Measurements from ENCODE around the gene STAT3. TPM values are rescaled to one million over a fixed set of nuclear protein-coding genes. Genes with fewer than 3 reads are reported as not detected.

Gene STAT3
- total and polyA plus RNA-seq, 9 of the 15 experiments (the other 6 are each of a cell fraction or from before 2014, with no cell fraction given) = 90.0 to 179 (median 114) TPM

DNA sequence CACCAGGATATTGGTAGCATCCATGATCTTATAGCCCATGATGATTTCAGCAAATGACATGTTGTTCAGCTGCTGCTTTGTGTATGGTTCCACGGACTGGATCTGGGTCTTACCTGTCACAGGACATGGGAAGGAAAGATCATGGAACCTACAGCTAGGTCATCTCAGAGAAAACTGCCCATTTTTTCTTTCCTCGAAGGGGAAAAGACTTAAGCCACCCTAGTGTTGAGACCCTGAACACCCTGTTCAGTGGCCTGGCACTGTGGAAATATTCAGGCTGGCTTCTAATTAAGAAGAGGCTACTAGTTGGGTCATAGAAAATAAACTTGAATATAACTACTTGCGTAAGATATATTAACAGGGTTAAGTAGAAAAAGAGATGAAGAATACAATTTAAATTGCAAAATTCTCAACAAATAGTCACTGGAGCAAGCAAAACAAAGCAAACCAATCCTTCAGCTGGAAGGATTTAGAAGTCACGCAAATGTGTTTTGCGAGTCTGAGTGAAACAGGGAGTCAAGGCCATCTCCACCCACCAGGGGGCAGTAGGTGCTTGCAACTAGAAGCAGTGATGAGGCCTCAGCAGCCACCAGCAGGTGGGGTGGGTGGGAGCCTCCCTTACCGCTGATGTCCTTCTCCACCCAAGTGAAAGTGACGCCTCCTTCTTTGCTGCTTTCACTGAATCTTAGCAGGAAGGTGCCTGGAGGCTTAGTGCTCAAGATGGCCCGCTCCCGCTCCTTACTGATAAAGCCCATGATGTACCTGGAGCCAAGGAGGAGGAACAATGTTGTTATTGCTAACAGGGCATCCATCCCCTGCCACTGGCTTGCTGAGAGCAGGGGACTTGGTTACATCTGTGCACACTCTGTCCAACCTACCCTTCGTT is 65.6 kb downstream of the STAT3 start (continued):
- TF ChIP-seq MAZ (CRISPR knock-in tag; conservative IDR thresholded peaks at IDR 0.05 in 1 of 2, IDR thresholded peaks at IDR 0.05 in 1 of 2) (peak; percentile 55 to 88; a peak in 1 of 4 replicates), BRF1 (IDR thresholded peaks at IDR 0.05; ENCODE audit: borderline replicate concordance, extremely low read depth, insufficient read length) (no peak), HMG20A (CRISPR knock-in tag; conservative IDR thresholded peaks at IDR 0.05) (no peak), FOXJ3 (CRISPR knock-in tag; IDR thresholded peaks at IDR 0.05) (no peak)
- TF ChIP-seq, protein P1, sequence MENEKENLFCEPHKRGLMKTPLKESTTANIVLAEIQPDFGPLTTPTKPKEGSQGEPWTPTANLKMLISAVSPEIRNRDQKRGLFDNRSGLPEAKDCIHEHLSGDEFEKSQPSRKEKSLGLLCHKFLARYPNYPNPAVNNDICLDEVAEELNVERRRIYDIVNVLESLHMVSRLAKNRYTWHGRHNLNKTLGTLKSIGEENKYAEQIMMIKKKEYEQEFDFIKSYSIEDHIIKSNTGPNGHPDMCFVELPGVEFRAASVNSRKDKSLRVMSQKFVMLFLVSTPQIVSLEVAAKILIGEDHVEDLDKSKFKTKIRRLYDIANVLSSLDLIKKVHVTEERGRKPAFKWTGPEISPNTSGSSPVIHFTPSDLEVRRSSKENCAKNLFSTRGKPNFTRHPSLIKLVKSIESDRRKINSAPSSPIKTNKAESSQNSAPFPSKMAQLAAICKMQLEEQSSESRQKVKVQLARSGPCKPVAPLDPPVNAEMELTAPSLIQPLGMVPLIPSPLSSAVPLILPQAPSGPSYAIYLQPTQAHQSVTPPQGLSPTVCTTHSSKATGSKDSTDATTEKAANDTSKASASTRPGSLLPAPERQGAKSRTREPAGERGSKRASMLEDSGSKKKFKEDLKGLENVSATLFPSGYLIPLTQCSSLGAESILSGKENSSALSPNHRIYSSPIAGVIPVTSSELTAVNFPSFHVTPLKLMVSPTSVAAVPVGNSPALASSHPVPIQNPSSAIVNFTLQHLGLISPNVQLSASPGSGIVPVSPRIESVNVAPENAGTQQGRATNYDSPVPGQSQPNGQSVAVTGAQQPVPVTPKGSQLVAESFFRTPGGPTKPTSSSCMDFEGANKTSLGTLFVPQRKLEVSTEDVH (IDR thresholded peaks at IDR 0.05; ENCODE audit: low read depth, partially characterized antibody) = peak; percentile 64

DNA sequence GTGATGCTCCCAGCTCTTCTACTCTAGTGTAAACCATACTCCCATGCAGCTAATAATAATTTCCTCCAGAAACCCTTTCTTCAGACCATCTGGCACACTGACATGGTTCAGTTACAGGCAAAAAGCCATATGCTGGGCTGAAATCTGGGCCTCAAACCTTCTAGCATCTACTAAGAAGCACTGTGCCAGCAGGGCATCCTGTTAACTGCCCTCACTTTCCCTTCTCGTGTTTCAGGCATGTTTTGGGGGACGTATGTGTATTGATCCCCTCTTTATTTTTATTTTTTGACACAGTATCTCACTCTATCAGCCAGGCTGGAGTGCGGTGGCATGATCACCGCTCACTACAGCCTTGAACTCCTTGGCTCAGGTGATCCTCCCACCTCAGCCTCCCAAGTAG is 66.7 kb downstream of the STAT3 start:
- H3K9me1 ChIP-seq (ENCODE audit: control insufficient read depth, insufficient read depth, low read length) = no peaks in the 10 kb centered on the region
- no peak overlapping the region for H3K4me2 ChIP-seq (ENCODE audit: insufficient read depth, low read length)
- CTCF ChIA-PET (ENCODE audit: low intra/inter-chr PET ratio) = interaction anchor here (1.6 to 3.2 kb wide), 3 partner anchors 85 to 198 kb away, joined by 6 to 46 read pairs (median 43); no protein-coding TSS in a partner anchor
- intact Hi-C loops (cut with micrococcal nuclease) (loop anchor here (5.0 kb wide), 3 partner anchors 66 to 196 kb away; partner anchors contain the start of genes ATP6V0A1 and STAT3), in situ Hi-C loops (cut with MboI) (loop anchor here (5.0 kb wide), 2 partner anchors 81 to 206 kb away; no protein-coding TSS in a partner anchor)
- H3K27me3 ChIP-seq (ENCODE audit: control insufficient read depth in 2 of 2, insufficient read depth in 2 of 2, low read length in 2 of 2) = no peaks in the 10 kb centered on the region
- no peak for DNase-seq (ENCODE audit: extremely low read depth in 1 of 4, low spot score in 3 of 4)
- peak overlapping the region; percentile 51 to 100; a peak in 3 of 4 replicates for H3K9ac ChIP-seq (ENCODE audit: insufficient read depth in 1 of 2, low read depth in 2 of 2, low read length in 2 of 2)
- peaks cover 55 to 60% of the 10 kb centered on the region in 2 experiments for H3K4me1 ChIP-seq (replicated peaks in 1 of 2; ENCODE audit: control insufficient read depth in 2 of 2, insufficient read depth in 2 of 2, low read length in 2 of 2)
- POLR2A ChIA-PET = interaction anchor here (0.6 to 1.5 kb wide), 4 partner anchors 9 to 198 kb away, joined by 3 to 6 read pairs (median 3); no protein-coding TSS in a partner anchor
- ATAC-seq = no peak
- H3K27ac ChIP-seq (ENCODE audit: extremely low read depth, low read depth, low read length) = peak overlapping the region; percentile 100
- H2AFZ ChIP-seq (ENCODE audit: low read depth, low read length) = no peak overlapping the region
- H3K9me3 ChIP-seq (replicated peaks; ENCODE audit: control insufficient read depth, insufficient read depth, low read depth, low read length) = no peaks in the 10 kb centered on the region
- peaks cover 79% of the 10 kb centered on the region for H3K36me3 ChIP-seq (ENCODE audit: control insufficient read depth, insufficient read depth, low read length)
- H4K20me1 ChIP-seq (replicated peaks; ENCODE audit: control insufficient read depth, insufficient read depth, low read length) = no peaks in the 10 kb centered on the region
- 74% methylated on average over 4 of the region's 4 CpGs for WGBS (ENCODE audit: insufficient coverage, low coverage, missing lambda C conversion rate)
- H3K4me3 ChIP-seq = no peak overlapping the region
- FAIRE-seq = no peak
- H3K79me2 ChIP-seq (ENCODE audit: control insufficient read depth, insufficient read depth, low read length) = peaks cover 45% of the 10 kb centered on the region
- no TSS peak for BruUV-seq (replicated peaks)
- TF ChIP-seq MCM7 (IDR thresholded peaks at IDR 0.05) (no peak), ZNF232 (CRISPR knock-in tag; IDR thresholded peaks at IDR 0.05) (no peak), CXXC5 (CRISPR knock-in tag; IDR thresholded peaks at IDR 0.05) (0 out of 2 replicates have a peak, but pooled peaks have one; percentile 13), CEBPB (tag; IDR thresholded peaks at IDR 0.05) (no peak), GABPB1 (CRISPR knock-in tag; IDR thresholded peaks at IDR 0.05) (no peak), GATAD2A (IDR thresholded peaks at IDR 0.05) (no peak), RHOXF2B (CRISPR knock-in tag; conservative IDR thresholded peaks at IDR 0.05) (no peak)
- TF ChIP-seq, protein P2, sequence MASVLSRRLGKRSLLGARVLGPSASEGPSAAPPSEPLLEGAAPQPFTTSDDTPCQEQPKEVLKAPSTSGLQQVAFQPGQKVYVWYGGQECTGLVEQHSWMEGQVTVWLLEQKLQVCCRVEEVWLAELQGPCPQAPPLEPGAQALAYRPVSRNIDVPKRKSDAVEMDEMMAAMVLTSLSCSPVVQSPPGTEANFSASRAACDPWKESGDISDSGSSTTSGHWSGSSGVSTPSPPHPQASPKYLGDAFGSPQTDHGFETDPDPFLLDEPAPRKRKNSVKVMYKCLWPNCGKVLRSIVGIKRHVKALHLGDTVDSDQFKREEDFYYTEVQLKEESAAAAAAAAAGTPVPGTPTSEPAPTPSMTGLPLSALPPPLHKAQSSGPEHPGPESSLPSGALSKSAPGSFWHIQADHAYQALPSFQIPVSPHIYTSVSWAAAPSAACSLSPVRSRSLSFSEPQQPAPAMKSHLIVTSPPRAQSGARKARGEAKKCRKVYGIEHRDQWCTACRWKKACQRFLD (CRISPR knock-in tag; IDR thresholded peaks at IDR 0.05) = peak; percentile 52; the same call in 1 of the 2 replicates
